Amniotic epithelial cell (primary cell): ENCODE results near the gene CHDH.
A peak's percentile ranks its signal among the peaks of the same experiment; 100 is the strongest.

ENCODE experiments used
- DNase-seq: peaks from one replicate; pipeline ENCODE4 v3.0.0-alpha.2; 2010; ENCODE audit warnings: low read depth

Gene CHDH

DNA sequence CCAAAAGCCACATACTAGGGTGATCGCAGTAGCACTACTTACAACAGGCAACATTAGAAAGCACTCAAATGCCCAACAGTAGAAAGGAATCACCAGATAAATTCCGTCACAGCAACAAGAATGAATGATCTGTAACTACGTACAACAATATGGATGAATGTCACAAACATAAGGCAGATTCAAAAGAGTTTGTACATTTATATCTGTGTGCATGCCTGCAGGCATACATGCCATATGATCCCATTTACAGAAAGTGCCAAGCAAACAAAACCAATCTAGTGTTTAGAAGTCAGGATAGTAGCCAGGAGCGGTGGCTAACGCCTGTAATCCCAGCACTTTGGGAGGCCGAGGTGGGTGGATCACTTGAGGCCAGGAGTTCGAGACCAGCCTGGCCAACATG is 3.7 kb upstream of the CHDH start:
- DNase-seq, result no peak

- no peak for DNase-seq
Measured at GRCh38 chr3:53846851-53847155, 584 bp upstream of the CHDH start.

DNA sequence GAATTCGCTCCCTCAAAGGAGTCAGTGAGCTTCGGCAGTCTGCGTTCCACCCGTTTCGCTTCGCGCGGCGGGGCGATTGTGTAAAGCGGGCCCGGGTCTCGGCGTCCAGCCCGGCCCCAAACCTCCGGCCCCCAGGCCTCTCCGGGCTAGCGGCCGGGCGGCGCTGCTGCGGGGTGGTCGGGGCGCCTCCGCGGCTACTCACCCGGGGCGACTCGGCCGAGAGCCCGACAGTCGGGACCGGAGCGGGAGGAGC is 412 bp downstream of the CHDH start:
- no peak for DNase-seq

DNA sequence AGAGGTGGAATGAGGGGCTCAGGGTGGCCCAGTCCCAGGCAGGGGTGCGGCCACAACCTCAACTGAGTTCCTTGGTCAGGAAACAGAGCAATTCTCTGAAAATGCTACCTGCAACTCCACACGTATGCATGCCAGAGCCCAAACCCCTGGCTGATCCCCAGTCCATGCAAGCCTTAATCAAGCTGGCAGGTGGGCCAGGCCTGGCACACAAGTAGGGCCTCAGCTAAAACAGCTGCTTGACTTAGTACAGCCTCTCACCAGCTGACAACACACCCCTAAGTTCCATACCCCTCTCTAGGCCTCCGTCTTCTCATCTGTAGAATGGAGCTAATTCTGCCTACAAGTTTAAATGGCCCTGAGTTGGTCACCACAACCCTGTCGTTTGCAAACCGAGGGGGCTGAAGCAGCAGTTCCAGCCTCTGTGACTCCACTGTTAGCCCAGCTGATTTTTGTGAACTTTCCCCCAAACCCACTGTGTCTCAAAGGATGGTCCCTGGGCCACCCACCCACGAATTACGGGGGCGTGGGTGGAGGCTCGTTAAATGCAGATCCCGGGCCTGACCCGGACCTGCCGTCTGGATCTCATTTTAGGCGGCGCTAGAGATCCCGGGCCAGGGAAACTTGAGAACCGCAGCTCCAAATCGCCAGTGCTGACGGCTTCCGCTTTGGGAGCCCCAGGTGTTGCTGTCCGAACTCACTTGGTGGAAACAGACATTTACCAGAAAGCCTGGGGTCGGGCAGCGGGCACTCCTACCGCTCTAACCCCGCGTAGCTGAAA is 927 bp downstream of the CHDH start:
- peak; percentile 6 for DNase-seq

DNA sequence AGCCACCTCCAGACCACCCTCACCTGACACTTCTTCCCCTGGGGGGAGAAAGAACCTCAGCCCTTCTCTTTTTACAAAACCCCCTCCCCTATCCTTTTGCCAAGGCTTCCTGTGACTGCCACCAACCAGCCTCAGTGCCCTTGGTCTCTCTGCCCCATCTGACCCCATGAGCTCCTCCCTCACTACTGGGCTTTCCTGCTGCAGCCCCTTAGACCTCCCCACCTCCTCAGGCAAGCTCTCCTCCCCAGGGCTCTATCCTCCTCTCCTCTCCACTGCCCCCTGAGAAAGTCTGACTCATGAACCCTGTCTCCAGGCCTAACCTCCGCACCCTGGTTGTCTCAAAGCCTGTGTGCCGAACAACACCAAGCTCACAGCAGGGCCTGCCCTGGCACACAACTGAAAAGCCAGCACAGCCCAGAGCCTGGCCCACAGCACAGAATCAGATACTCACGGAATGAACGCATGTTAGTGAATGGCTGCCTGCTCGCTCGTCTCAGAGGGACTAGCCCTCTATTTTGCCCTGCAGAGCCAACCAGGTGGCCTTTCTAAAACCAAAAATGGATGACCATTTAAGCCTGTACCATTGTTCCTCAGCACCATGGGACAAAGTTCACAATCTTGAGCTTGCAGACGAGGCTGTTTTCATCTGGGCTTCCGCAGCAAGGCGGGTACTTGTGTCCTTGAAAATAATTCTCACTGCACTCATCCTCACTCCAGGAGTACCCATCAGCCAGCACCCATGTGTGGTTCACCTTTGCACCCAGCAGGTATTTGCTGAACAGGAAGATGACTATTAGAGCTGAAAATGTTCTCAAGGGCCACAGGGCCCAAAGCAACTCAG is 1.7 kb downstream of the CHDH start:
- no peak for DNase-seq

- DNase-seq, result no peak
Measured at GRCh38 chr3:53843195-53844177, 2.7 kb downstream of the CHDH start.

DNA sequence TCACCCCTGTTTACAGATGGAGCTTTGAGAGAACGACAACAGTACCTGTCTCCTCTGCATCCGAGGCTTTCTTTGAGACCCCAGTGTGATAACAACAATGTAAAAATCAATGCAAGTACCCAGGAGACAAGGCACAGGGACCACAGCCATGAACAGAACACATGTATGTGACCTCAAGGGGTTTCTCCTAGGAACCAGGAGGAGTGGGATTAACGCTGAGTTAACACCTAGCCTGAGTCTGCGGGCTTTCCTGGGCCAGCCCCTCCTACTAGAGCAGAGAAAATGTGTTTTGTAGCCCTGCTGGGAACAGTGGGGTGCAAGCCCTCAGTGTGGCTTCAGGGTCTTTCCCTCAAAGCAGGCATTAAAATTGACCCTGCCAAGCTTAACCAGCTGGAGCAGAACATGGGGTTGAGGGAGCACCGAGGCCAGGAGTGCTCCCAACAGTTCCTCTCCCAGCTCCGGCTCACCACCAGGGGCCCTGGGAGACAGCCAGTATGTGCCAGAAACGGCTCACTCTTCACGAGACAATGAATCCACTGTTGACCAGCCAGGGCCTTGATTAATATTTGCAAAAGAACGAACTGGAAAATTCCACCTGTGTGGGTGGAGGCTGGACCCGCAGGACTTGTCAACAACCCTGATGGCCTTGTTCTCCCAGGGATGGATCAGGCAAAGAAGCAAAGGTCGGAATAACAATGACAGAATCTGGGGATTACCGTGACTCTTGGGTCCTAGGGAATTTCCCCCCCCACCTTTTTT is 3.6 kb downstream of the CHDH start:
- DNase-seq, result no peak

DNA sequence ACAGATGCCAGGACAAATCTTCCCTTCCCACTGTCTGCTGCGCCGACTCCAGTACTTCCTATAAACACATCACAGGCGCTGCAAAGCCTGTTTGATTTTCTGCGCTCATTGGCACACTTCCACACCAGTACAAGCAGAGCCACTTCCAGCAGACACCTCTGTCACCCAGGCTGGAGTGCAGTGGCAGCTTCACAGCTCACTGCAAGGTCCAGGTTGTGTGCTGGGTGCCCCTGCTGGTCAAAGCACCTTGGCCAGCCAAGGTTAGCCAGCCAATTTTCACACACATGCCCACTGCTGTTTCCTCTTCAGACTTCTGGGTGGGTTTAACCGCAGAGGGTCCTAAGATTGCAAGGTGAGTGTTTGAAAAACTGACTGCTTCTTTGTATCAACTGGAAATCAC is 4.9 kb downstream of the CHDH start:
- DNase-seq, result no peak

GRCh38 chr3:53837331-53837730 is 8.9 kb downstream of the CHDH start:
- no peak for DNase-seq

DNA sequence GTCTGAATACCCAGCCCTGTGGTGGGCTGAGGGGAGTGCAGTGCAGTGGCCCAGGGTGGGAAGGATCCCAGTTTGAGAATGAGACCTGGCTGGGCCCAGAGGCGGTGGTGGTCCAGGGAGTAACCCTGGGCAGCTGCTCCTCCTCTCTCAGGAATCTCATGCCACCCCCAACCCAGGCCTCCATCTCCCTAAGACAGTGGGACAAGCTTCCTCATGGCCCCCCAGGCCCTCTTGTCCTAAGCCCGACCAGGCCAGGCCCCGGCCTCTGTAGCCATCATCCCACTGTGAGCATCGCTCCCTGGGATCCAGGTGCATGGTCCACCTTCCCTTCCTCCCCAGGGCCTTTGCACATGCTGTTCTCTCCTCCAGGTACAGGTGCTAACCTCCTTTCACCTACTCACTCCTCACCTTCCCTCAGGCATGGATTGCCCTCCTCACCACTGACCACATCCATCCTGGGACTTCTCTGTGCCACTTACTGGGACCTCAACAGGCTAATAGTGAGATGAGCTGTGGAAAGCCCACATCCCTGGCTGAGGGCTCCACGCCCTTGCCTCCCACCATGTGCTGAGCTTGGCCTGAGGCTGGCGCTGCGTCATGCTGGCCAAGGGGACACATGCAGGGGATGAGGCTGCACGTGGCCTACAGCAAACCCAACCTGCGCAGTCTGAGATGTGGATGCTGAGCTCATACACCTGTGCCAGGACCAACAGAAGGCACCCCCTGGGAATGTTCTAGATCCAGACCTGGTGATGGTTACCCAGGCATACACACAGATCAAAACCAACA is 9.9 kb downstream of the CHDH start:
- no peak for DNase-seq

- DNase-seq, result no peak
Measured at GRCh38 chr3:53835257-53835656, 11.0 kb downstream of the CHDH start.

DNA sequence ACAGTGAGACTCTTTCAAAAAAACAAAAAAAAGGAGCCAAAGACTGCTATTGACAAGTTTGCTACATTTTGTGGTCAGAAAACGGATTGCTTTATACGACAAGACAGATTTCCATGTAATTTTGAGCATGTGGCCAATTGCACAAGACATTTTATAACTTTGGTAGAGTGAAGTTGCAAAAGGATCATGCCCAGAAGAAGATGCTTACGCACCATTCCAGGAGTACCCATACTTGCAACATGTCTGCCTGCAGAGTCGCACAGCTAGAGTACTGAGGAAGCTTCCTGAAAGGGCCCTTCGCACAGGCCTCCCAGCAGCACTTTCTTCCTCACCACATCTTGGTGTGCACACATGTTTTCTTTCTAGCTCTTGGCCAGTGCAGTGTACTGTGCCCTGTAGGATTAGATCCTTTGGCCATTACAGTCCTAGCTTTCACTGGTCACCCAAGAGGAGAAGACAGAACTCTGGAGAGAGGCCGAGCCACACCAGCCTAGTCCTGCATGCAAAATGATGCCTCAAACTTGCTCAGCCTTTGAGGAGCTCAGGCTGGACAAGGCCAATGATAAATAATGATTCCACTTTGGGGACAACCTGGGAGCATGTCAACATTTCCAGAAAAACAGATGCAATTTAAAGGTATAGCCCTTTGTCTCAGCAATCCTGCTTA is 11.7 kb downstream of the CHDH start:
- DNase-seq, result no peak

- no peak for DNase-seq
Measured at GRCh38 chr3:53833700-53834099, 12.5 kb downstream of the CHDH start.

DNA sequence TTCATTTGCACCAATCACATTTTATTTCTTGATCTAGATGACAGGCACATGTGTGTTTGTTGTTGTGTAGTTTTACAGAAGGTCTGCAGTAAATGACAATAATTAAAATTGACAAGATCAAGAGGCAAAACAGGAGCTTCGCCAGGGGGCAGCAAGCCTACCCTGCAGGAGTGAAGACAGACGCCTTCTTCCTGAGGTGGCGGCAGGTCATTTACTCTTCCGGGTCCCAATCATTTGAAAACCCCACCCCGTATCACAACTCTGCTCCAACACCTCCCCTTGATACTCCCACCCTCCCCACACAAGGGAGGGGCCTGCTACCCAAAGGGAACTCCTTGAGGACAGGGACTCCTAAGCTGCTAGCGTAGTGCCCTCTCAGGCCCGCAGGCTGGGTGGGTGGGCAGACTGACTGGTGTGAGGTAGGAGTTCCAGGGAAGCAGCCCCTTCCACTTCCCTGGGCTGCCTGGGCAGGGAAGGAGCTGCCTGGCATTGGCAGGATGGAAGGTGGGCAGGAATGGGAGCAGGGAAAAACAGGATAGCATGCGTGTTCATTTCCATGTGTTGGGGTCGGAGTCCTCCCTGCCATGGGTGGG is 13.1 kb downstream of the CHDH start:
- DNase-seq, result no peak

DNA sequence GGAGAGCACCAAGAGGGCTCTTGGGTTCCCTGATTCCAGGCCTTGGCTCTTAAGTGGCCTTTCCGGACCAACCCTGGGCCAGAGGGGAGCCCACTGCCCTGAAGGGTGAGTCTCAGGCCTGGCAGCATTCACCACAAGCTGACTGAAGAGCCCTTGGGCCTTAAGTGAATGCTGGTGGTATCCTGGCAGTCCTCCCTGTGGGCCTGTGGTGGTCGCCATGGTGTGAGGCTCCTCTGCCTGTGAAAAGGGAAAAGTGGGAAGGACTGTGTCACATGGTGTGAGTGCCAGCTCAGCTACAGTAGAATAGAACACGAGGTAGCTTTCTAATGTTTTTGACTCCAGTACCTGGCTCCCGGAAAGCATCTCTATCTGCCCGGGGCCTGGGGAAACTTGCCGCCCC is 15.3 kb downstream of the CHDH start:
- DNase-seq, result no peak

- DNase-seq, result no peak
Measured at GRCh38 chr3:53829605-53830004, 16.6 kb downstream of the CHDH start.

DNA sequence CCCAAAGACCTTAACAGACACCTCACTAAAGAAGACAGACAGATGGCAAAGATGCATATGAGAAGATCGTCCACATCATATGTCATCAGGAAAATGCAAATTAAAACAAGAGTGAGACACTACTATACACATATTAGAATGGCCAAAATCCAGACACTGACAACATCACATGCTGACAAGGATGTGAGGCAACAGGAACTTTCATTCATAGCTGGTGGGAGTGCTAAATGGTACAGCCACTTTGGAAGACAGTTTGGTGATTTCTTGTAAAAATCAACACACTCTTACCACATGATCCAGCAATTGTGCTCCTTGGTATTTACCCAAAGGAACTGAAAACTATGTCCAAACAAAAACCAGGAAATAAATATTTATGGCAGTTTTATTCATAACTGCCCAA is 17.6 kb downstream of the CHDH start:
- DNase-seq, result no peak

GRCh38 chr3:53826048-53826447 is 20.2 kb downstream of the CHDH start:
- no peak for DNase-seq

DNA sequence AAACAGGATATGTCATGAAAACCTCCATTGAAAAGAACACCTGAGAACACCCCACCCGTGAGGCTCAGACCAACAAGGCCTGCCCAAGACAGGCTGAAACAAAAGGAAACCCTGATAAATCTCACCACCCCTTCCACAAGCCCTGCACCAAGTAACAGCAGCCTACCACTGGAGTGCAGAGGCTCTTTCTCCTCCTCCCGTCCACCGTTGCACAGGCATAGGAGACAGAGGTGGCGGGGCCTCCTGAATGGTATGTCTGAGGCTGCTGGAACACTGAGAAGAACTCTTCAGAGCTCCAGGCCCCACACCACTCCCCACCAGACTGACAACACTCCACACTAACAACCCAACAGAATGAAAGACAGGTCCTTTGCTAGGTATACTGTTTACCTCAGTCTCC is 21.4 kb downstream of the CHDH start:
- no peak for DNase-seq

GRCh38 chr3:53823956-53824657 is 22.1 kb downstream of the CHDH start:
- DNase-seq, result no peak
